G401 (cell line): ENCODE data around the gene MORN4. TPM values are rescaled to one million over a fixed set of nuclear protein-coding genes. Genes with fewer than 3 reads are reported as not detected.
"Not testable (repeated sequence)": the region's sequence is repeated elsewhere in the genome, so short reads cannot be mapped to it uniquely, and the experiment has no call there.

ENCODE experiments used
- DNase-seq: peaks from one replicate; pipeline ENCODE4 v3.0.0-alpha.2; 2015; ENCODE audit warnings: low spot score
- in situ Hi-C: cut with HindIII; loops from 2 replicates; pipeline ENCODE4 v1.10.0; 2016; ENCODE audit warnings: low sequenced_read_pairs, mixed read lengths
- total RNA-seq: library from RNA; depleted of rRNA; stranded (reverse); fragments of >200 nt; shearing (Covaris generic); gene quantifications from 2 replicates; pipeline ENCODE4 v1.2.3, GENCODE V29; 2014; rRNA removed

The MORN4 gene
- total RNA-seq = 15.6 and 18.8 TPM in 2 replicates

DNA sequence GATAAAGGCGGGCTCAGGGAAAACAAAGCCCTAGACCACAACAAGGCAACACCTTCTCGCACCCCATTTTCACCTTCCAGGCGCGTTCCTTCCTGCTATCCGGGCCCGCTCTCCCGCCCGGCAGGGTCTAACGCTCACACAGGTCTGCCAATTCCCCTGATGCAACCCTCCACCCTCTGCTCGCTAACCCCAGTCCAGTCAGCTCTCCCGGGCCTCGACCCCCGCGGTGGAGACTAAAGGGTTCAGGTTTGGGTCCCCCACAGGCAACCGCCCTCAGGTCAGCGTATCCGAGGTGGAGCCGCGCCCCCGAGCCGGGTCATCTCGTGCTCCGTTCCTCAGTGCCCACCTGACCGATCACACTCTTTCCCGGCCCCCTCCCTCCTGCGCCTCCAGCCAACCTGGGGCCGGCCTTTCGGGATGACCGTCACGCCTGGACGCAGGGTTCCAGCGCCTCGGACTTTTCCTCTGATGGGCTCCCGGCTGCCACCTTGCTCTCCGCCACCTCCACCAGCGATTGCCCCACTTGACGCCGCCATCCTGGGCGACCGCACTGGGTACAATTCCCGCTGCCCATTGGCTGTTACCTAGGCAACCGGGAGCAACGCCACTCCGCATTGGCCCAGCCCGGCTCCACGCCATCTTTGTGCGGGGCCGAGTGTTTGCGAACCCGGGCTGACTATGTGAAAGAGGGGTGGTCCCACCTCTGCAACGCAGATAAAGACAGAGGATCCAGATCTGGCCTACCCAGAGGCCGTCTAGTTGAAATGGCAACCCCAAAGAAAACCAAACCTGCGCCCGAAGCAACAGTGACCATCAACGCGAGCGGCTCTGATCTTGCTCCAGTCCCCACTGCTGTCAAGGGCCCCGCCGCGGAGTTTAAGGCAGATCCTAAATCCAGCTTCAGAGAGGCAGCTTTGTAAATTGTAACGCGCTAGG is at the start of gene MORN4:
MORN4 (minus strand) TSS at position 552 of the 936 bp plus-strand sequence. CDS start 13,847 bp downstream, outside the sequence.
- peak; percentile 94 for DNase-seq
- in situ Hi-C loops = no loop called here

DNA sequence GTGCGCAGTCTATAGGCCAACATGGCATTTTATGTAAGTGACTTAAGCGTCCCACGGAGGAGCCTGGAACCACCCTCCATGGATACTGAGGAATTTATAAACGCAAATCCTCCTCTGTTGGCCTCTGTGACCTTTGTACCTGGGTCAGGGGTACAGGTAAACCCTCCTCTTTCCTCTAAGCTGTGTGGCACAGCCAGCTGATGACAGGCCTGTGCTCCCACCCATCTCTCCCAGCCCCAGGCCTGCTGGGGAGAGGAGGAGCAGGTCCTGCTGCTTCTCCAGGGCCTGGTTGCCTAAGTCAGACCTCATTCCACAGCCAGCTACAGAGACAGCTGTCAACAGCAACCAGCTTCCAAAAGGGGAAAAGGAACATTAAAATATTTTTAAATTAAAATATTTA is 48.7 kb upstream of the MORN4 start:
- in situ Hi-C loops = no loop called here
- no peak for DNase-seq

DNA sequence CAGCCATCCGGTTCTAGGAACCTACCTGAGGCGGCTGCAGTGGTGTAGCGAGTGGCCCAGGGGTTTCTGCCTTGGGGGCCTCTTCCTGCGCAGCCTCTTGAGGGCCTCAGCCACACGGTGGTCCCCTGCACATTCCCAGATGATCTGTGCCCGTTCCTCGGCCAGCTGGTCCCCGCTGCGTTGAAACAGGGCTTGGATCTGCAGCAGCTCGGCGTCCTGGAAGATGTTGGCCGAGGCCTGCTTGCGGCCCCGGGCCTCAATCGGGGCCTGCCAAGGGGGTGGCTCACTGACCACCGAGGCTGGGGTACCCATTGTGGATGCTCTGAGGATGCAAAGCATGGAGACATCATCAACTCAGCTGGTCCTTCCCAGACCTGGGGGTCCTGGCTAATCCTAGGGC is 46.3 kb upstream of the MORN4 start:
- DNase-seq = no peak
- in situ Hi-C loops = no loop called here

DNA sequence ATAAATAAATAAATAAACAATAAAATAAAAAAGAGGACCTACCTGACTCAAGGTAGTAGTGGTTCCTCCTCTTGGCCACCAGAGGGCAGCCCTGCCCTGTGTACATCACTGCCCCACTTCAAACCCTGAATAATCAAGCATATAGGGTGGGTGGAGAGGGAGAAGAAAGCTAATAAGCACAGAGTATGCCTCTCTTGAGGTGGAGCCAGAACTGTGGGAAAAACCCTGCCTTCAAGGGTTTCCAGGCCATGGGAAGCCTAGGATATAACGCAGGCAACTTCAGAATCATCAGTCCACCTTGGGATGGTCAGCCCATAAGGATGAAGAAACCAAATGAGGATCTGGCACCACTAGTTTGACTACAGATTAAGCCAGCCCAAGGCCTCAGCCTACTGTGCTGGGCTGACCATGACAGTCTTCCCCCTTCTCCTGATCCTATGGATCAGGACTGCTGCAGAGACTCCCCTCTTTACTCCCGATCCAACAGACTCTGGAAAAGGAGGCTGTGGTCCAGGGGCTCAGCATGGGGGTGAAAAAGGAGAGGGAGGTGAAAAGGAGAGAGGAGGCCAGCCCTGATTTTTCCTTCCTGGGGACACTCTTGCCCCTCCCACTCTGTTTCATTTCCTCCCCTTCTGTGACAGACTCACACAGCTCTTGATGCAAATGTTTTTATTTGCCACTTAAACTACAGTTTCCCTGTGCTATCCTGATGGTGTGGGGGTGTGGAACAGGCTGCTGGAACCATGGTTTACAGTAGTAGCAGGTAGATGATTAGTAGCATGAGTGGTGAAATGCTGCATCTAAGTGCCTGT is 43.7 kb upstream of the MORN4 start:
- DNase-seq = peak; percentile 84
- in situ Hi-C loops = no loop called here

DNA sequence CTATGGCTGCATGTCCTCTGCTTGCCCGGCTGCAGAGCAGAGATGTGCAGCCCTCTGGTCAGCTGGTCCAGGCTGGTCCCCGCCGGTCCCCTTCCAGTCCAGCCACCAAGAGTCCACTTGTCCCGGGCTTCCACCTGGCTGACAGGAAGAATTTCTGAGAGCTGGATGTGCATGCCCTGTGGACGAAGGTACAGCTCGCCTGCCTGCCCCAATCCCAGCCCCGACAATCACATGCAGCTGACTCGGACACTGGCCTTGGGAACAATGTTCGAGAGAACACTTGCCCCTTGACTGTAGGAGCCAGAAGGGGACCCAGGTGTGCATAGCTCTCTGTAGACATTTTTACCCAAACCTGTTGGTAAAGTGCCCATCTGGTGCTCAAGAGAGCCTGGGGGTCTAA is 41.9 kb upstream of the MORN4 start:
- DNase-seq = no peak
- in situ Hi-C loops = no loop called here

DNA sequence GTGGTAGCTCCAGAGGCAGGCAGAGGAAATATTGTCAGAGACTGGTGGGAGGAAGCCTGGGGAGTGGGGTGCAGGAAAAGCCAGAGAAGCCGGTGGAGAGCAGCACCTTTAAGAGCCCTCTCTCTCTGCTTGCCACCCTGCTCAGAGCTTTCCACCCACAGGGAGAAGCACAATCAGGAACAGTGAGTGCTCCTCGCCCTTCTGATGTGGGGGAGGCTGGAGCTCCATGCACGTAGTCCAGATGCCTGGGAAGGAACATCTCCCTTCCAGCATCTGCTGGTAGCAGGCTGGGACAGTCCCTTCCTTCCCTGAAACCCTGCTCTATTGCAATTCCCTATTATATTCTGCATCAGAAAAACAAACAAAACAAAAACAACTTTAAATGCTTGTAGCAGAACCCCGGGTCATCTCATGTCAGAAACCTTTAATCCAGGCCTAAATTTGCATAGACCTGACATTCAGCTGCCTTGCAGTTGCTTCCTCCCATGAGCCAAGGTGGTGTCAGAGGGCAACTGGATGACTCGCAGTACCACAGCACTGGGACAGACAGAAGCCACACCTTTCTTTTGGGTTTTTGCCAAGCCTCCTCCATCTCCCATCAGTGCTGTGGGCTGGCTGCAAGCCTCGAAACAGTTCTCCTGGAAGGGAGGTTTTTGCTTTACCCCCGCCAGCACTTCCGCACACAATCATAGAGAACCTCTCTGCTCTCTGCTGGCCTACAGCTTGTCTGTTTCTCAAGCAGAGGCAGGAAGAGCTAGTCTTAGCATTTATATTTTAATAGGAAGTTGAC is 40.6 kb upstream of the MORN4 start:
- DNase-seq = no peak
- in situ Hi-C loops = no loop called here

DNA sequence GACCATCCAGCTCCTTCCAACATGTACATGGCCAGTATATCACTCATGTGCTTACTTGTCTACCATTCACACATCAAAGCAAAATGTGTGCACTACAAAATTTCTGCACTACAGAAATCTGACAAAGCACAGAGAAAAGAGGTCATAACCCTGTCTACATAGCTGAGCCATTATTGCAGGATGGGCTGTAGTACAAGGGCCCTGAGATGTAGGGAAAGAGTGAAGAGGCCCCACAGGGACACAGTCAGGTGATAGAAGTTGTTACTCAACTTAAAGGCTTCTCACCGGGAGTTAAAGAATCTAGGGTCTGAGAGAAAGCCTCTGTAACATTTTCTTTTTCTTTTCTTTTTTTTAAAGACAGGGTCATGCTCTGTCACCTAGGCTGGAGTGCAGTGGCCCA is 36.3 kb upstream of the MORN4 start:
- in situ Hi-C loops = no loop called here
- no peak for DNase-seq

DNA sequence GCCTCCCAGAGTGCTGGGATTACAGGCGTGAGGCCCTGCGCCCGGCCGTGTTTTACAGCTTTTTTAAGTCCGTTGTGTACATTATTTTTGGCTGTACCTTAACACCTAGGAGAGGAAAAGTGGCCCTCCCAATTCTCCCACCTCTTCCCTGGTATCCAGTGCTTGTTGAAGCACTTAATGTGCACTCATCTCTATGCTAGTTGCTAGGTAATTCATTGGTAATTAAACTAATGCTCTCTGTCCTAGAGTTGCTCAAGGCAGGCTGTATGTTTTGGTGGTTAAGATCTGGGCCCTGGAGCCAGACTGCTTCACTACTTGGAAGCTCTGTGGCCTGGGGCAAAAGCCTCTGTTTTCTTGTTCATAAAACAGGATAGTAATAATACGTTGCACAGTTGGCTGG is 34.2 kb upstream of the MORN4 start:
- DNase-seq = no peak
- in situ Hi-C loops = no loop called here

DNA sequence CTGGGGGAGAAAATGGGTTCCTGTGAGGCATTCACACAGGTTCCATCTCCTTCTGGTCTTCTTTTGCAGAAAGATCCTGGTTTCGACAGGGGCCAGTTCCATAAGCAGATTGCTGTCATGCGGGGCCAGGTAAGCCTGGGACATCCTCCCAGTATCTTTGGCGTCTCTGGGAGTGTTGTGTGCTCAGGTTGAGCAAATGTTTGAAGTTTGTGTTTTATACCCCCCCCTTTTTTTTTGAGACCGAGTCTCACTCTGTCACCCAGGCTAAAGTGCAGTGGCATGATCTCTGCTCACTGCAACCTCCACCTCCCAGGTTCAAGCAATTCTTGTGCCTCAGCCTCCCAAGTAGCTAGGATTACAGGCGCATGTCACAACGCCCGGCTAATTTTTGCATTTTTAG is 33.7 kb upstream of the MORN4 start:
- in situ Hi-C loops = no loop called here
- DNase-seq = no peak

DNA sequence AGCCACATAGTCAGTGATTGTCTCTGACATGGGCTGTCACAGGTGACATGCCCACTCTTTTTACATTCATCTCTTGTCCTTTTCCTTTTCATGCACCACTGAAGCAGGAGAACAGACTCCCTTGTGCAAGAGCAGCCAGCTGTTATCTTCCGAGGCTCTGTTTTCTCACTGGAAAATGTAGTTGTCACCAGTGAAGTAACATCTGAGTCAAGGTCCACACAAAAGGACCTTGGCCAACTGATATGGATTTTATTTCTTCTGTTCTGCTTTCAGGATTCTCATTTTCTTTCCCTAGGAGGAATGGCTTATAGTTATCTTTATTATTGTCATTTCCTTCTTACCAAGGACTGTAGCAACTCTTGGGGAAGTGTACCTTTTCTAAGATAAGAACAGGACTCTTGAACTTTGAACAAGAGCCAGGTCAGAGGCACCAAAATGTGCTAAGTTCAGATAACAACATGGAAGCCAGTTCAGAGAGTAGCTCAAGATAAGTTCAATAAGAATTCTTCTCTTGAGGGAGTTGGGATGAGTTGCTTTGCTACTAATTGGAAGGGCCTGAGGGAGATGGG is 31.1 kb upstream of the MORN4 start:
- in situ Hi-C loops = no loop called here
- DNase-seq = no peak

DNA sequence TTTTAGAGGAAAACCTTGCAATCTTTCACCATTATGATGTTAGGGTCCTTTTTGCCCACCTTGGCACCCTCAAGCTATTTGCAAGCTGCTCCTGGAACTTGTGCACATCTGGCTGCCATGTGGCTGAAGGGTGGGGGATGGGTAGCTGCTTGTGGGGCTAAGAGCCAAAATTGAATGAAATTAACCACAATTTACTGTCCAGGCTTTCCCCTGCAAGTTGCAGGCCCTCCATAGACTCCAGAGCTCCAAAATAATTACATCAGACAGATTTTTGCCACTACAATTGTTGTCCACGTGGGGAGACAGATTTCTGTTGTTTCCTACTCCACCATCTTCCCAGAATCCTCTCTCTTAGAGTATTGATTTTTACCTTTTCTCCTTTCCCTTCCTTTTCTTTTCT is 26.3 kb upstream of the MORN4 start:
- no peak for DNase-seq
- in situ Hi-C loops = no loop called here

DNA sequence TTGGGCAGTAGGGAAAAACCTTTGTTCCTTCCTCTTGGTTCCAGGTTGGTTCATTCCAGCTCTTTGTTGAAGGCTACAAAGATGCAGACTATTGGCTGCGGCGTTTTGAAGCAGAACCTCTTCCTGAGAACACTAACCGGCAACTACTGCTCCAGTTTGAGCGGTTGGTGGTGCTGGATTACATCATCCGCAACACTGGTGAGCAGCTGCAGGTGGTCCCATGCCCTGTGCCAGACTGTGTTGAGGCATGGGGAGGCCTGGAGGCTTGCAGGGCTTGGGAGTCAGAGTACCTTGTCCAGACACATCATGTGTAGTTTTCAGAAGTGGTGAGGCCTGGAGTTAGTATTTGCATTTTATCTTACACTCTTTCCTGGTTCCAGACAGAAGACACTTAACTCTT is 23.5 kb upstream of the MORN4 start:
- in situ Hi-C loops = no loop called here
- DNase-seq = no peak

DNA sequence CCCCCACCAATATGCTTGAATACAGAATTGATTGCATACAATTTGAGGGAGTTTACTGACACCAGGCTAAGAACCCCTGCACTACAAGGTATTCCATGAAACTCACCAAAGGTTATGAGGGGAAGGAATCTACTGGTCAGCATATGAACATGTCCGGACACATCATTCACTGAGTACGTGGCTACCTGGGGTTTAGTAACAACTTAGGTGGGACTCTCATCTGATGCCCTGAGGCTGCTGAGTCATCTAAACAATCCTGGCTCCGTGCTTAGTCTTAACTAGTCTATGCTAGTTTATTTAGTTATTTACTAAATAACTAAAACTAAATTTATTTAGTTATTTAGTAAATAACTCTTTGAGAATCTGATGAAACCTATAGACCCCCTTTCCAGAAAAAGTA is 18.5 kb upstream of the MORN4 start:
- in situ Hi-C loops = no loop called here
- DNase-seq = no peak

DNA sequence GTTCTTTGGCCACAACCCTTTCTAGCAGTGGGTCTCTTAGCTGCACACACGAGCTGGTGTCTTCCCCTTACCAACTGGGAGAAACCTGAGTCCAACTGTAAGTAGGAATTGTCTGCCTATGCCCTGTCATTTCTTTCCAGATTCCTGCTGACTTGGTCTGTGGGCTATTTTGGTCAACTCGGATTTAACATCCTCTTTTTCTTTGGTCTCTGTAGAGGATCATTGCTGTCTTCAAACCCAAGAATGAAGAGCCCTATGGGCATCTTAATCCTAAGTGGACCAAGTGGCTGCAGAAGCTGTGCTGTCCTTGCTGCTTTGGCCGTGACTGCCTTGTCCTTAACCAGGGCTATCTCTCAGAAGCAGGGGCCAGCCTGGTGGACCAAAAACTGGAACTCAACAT is 17.4 kb upstream of the MORN4 start:
- in situ Hi-C loops = no loop called here
- DNase-seq = no peak

DNA sequence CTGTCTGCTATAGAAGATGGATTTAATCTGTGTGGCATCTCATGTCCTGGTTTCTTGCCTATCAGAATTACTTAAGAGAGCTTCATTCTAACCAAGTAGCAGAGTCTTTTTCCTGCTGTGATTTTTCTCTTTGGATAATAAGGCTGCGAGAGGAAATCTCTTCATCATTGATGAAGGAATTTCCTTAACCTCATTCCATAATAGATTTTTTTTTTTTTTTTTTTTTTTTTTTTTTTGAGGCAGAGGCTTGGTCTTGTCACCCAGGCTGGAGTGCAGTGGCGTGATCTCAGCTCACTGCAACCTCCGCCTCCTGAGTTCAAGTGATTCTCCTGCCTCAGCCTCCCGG is 16.1 kb upstream of the MORN4 start:
- in situ Hi-C loops = not testable (repeated sequence)

DNA sequence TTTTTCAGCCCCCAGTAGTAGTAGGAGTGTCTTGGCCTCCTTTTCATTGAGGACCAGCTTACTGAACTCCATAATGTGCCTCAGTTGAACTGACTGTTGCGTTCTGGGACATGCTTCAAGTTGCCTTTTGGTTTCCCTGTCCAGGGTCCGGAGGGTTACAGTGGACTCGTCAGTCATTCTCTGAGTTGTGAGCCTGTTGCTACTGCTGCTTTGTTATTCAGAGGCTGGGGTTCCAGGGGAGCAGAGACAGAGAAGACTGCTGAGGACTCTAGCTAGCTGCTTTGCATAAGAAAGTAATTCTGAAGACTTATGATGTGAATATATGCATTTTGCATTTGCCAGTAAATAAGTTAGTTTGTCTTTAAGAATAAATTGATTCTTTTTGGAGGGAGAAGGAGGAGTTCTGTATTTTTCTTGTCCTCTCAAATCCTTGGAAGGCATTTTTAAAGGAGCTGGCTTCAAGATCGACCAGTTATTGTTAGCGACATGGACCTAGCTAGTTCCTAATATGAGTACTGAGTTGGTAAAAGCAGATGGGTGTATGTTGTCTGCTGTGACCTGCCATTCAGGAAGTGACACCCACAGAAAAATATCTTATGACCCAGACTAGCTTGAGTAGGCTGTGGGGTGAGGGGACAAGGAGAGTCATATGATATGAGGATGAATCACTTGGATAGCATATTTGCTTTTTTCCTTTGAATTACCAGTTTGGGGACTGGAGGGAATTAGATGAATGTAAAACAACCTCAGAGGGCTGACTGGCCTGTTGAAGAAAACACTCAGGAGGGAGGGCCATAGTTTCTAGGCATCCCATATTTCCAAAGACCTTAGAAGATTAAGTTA is 15.5 kb upstream of the MORN4 start:
- DNase-seq = no peak
- in situ Hi-C loops = no loop called here

More for the DNA sequence above, 16.1 kb upstream of the MORN4 start:
- DNase-seq = not testable (repeated sequence)

DNA sequence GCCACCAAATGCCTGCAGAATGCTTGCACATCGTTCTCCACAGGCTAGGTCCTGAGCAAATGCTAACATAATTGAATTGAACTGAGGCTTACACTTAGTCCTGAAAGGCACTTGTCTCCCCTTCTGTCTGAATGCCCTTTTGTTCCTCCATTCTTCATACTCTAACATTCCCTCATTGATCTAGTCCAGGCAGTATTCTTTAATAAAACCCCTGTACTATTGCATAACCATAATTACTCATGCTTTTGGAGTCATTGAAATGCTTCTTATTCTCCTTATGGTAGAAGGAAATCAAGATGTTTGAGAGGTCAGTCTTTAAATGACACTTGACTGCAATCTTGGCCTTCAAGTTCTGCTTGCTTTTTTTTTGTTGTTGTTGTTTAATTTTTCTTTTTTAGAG is 14.3 kb upstream of the MORN4 start:
- in situ Hi-C loops = no loop called here
- DNase-seq = no peak

DNA sequence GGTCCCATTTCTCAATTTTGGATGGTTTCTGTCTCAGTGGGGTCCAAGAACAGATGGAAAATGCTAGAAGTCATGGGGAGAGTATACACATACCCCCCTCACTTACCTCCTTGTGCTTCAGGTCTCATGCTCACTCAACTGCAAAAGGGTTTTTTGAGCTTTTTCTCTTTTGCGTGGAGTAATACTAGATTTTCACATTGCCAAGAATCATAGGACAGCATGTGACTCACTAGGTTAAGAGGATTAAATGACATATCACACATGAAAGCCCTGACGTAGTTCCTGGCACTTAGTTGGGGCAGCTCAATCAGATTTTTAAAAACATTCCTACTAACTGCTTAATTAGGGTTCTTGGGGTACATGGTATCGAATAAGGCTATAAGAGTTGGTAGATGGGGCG is 11.6 kb upstream of the MORN4 start:
- DNase-seq = no peak
- in situ Hi-C loops = no loop called here
